ENCODE data around the gene ZNF423. TPM values are rescaled to one million over a fixed set of nuclear protein-coding genes. Genes with fewer than 3 reads are reported as not detected.

The ZNF423 gene
- total RNA-seq, 1 donor from 2014 or later = not detected

GRCh38 chr16:49521734-49522325 is 334.1 kb downstream of the ZNF423 start:
- Mint-ChIP-seq H3K36me3 (ENCODE audit: low read depth) (no peaks in the 10 kb centered on the region), H3K27me3 (peaks cover 2% of the 10 kb centered on the region), H3K9me3 (no peaks in the 10 kb centered on the region), H3K4me3 (no peak overlapping the region), H3K27ac (no peak overlapping the region), H3K4me1 (no peaks in the 10 kb centered on the region)
- TF ChIP-seq CTCF (IDR thresholded peaks at IDR 0.05) = no peak
- no peak for DNase-seq
- ATAC-seq (ENCODE audit: low read depth) = no peak
- intact Hi-C loops (cut with micrococcal nuclease) = no loop called here
- POLR2A ChIA-PET = no interaction called here
- CTCF ChIA-PET = no interaction called here

- DNase-seq (no peak), ATAC-seq (ENCODE audit: low read depth) (no peak)
- ChIA-PET POLR2A (no interaction called here), CTCF (no interaction called here)
- Mint-ChIP-seq H3K9me3 (no peaks in the 10 kb centered on the region), H3K27ac (no peak overlapping the region), H3K4me3 (no peak overlapping the region), H3K36me3 (ENCODE audit: low read depth) (no peaks in the 10 kb centered on the region), H3K4me1 (no peaks in the 10 kb centered on the region), H3K27me3 (no peaks in the 10 kb centered on the region)
- TF ChIP-seq CTCF (IDR thresholded peaks at IDR 0.05) = no peak
- intact Hi-C loops (cut with micrococcal nuclease) = no loop called here
Measured at GRCh38 chr16:49520492-49521038, 335.3 kb downstream of the ZNF423 start.

GRCh38 chr16:49519741-49520140 is 336.2 kb downstream of the ZNF423 start:
- ChIA-PET CTCF (no interaction called here), POLR2A (no interaction called here)
- H3K27ac Mint-ChIP-seq = no peak overlapping the region

GRCh38 chr16:49519008-49519656 is 336.8 kb downstream of the ZNF423 start:
- no peak for TF ChIP-seq CTCF (IDR thresholded peaks at IDR 0.05)
- H3K27me3 Mint-ChIP-seq = no peaks in the 10 kb centered on the region
- POLR2A ChIA-PET = no interaction called here
- intact Hi-C loops (cut with micrococcal nuclease) = no loop called here
- H3K27ac Mint-ChIP-seq = no peak overlapping the region
- no peaks in the 10 kb centered on the region for H3K36me3 Mint-ChIP-seq (ENCODE audit: low read depth)
- ATAC-seq (ENCODE audit: low read depth) (no peak), DNase-seq (no peak)
- H3K9me3 Mint-ChIP-seq = no peaks in the 10 kb centered on the region
- H3K4me3 Mint-ChIP-seq = no peak overlapping the region
- CTCF ChIA-PET = no interaction called here
- H3K4me1 Mint-ChIP-seq = no peaks in the 10 kb centered on the region

More at GRCh38 chr16:49519741-49520140, 336.2 kb downstream of the ZNF423 start:
- Mint-ChIP-seq H3K4me3 (no peak overlapping the region), H3K27me3 (no peaks in the 10 kb centered on the region), H3K9me3 (no peaks in the 10 kb centered on the region), H3K4me1 (no peaks in the 10 kb centered on the region), H3K36me3 (ENCODE audit: low read depth) (no peaks in the 10 kb centered on the region)
- ATAC-seq (ENCODE audit: low read depth) (no peak), DNase-seq (no peak)
- intact Hi-C loops (cut with micrococcal nuclease) = no loop called here
- no peak for TF ChIP-seq CTCF (IDR thresholded peaks at IDR 0.05)

- no peaks in the 10 kb centered on the region for H3K27me3 Mint-ChIP-seq
- H3K4me3 Mint-ChIP-seq = no peak overlapping the region
- H3K4me1 Mint-ChIP-seq = no peaks in the 10 kb centered on the region
- CTCF ChIA-PET = no interaction called here
- intact Hi-C loops (cut with micrococcal nuclease) = no loop called here
- no peaks in the 10 kb centered on the region for H3K9me3 Mint-ChIP-seq
- H3K36me3 Mint-ChIP-seq (ENCODE audit: low read depth) = no peaks in the 10 kb centered on the region
- no peak for TF ChIP-seq CTCF (IDR thresholded peaks at IDR 0.05)
- no peak overlapping the region for H3K27ac Mint-ChIP-seq
- DNase-seq (no peak), ATAC-seq (ENCODE audit: low read depth) (no peak)
- POLR2A ChIA-PET = no interaction called here
Measured at GRCh38 chr16:49516382-49517036, 339.4 kb downstream of the ZNF423 start.

All from activated B cell treated with CpG ODN at 0.5 μM for 24 hours (primary cell).